ENCODE data around the gene SLC4A2.

DNA sequence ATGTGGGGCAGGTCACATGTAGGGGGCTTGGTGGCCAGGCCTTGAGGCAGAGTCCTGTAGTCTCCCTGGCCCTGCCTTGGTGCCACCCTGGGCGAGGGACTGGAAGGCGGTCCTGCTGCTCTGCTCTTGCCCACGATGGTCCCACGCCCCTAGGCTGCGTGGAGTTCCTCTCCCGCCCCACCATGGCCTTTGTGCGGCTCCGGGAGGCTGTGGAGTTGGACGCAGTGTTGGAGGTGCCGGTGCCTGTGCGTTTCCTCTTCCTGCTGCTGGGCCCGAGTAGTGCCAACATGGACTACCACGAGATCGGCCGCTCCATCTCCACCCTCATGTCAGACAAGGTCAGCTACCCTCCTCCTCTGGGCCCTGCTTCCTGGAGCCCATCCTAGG is 11.2 kb downstream of the SLC4A2 start:
- TF ChIP-seq ZNF274 (IDR thresholded peaks at IDR 0.05; ENCODE audit: low read depth, low read length): no peak
- no peak for TF ChIP-seq SUZ12 (IDR thresholded peaks at IDR 0.05; ENCODE audit: extremely low read depth, insufficient read depth, insufficient read length)
- no peak for TF ChIP-seq YY1 (IDR thresholded peaks at IDR 0.05; ENCODE audit: insufficient read depth, insufficient read length)

Measured in NT2/D1 (cell line).